IMR-90 (cell line): ENCODE results near the gene SASH1. TPM values are rescaled to one million over a fixed set of nuclear protein-coding genes. Genes with fewer than 3 reads are reported as not detected.

Experiments
- ATAC-seq: fragments of 200-7000 bp; cut with Tn5 transposase; 2 replicates; pipeline ENCODE4 v1.9.1; 2020; ENCODE audit warnings: low read depth, mild to moderate bottlenecking, moderate library complexity
- BruUV-seq: library from RNA; stranded (reverse); fragments of 400-500 nt; replicated peaks from 2 replicates; lab custom pipeline; 2021; lab: Mats Ljungman, UMichigan
- CTCF ChIA-PET: fragments of 300-600 bp; formaldehyde crosslinking; extraction: SDS; loops from one replicate; lab custom pipeline; 2021; ENCODE audit warnings: antibody characterized with exemption; lab: Yijun Ruan, JAX
- POLR2A ChIA-PET: fragments of 300-600 bp; sonication (Branson Sonifier 250); formaldehyde crosslinking; loops from one replicate; lab custom pipeline; 2022; ENCODE audit warnings: antibody characterized with exemption; ENCODE audit not compliant: unreplicated experiment; lab: Charles Lee
- DNase-seq: peaks from one replicate; pipeline ENCODE4 v3.0.0; 2013
- H2AFZ ChIP-seq: replicated peaks from 2 replicates; pipeline ENCODE3; 2013; ENCODE audit warnings: low read length, mild to moderate bottlenecking; ENCODE audit not compliant: poor library complexity
- H2AK5ac ChIP-seq: 2 replicates; pipeline ENCODE4 v1.6.1; 2013; ENCODE audit warnings: low read depth, low read length, inconsistent platforms
- H2AK9ac ChIP-seq: replicated peaks from 2 replicates; pipeline ENCODE3; 2013; ENCODE audit warnings: mild to moderate bottlenecking, low read depth, low read length, moderate library complexity; ENCODE audit not compliant: poor library complexity
- H2BK120ac ChIP-seq: 2 replicates; pipeline ENCODE4 v1.6.1; 2013; ENCODE audit warnings: low read depth, low read length, inconsistent platforms
- H2BK15ac ChIP-seq: 3 replicates; pipeline ENCODE4 v1.6.1; 2013; ENCODE audit warnings: low read depth, low read length, inconsistent platforms
- H2BK20ac ChIP-seq: 2 replicates; pipeline ENCODE4 v1.6.1; 2013; ENCODE audit warnings: low read depth, mild to moderate bottlenecking, inconsistent platforms, low read length, moderate library complexity
- H2BK5ac ChIP-seq: 2 replicates; pipeline ENCODE4 v1.6.1; 2013; ENCODE audit warnings: mild to moderate bottlenecking, low read depth, low read length, inconsistent platforms; ENCODE audit not compliant: poor library complexity, severe bottlenecking
- H3K14ac ChIP-seq: replicated peaks from 2 replicates; pipeline ENCODE4 v1.6.1; 2013; ENCODE audit warnings: low read depth, low read length, inconsistent platforms
- H3K18ac ChIP-seq: 2 replicates; pipeline ENCODE4 v1.6.1; 2013; ENCODE audit warnings: low read depth, low read length, control low read depth
- H3K23ac ChIP-seq: 2 replicates; pipeline ENCODE4 v1.6.1; 2013; ENCODE audit warnings: low read depth, low read length, inconsistent platforms
- H3K27ac ChIP-seq: 2 replicates; pipeline ENCODE4 v1.5.1; 2013; ENCODE audit warnings: mild to moderate bottlenecking, control low read depth, low read length; ENCODE audit not compliant: insufficient read depth
- H3K27me3 ChIP-seq: 2 replicates; pipeline ENCODE4 v1.6.1; 2013; ENCODE audit warnings: low read length; ENCODE audit not compliant: control insufficient read depth, insufficient read depth
- H3K36me3 ChIP-seq: 2 replicates; pipeline ENCODE4 v1.6.1; 2013; ENCODE audit warnings: low read length, mixed read lengths; ENCODE audit not compliant: control insufficient read depth, insufficient read depth
- H3K4ac ChIP-seq: 2 replicates; pipeline ENCODE4 v1.6.1; 2013; ENCODE audit warnings: low read depth, low read length, inconsistent platforms
- H3K4me1 ChIP-seq: 2 replicates; pipeline ENCODE4 v1.6.1; 2013; ENCODE audit warnings: low read length, mixed read lengths; ENCODE audit not compliant: control insufficient read depth, insufficient read depth
- H3K4me2 ChIP-seq: 2 replicates; pipeline ENCODE4 v1.6.1; 2013; ENCODE audit warnings: low read depth, mild to moderate bottlenecking, control low read depth, low read length, moderate library complexity
- H3K4me3 ChIP-seq: 2 replicates; pipeline ENCODE4 v1.5.1; 2013; ENCODE audit warnings: low read depth, mild to moderate bottlenecking, control low read depth, low read length, moderate library complexity; ENCODE audit not compliant: insufficient read depth
- H3K56ac ChIP-seq: 2 replicates; pipeline ENCODE4 v1.6.1; 2013; ENCODE audit warnings: low read length, inconsistent platforms; ENCODE audit not compliant: insufficient read depth; ENCODE audit errors: extremely low read depth
- H3K79me1 ChIP-seq, 2 experiments: 2 replicates each; pipeline ENCODE4 v1.6.1; 2013; ENCODE audit warnings: low read length in 2 of 2, inconsistent platforms in 1 of 2, low read depth in 1 of 2
- H3K9ac ChIP-seq: 2 replicates; pipeline ENCODE4 v1.6.1; 2013; ENCODE audit warnings: low read depth, low read length, control low read depth
- H3K9me1 ChIP-seq: 2 replicates; pipeline ENCODE4 v1.6.1; 2013; ENCODE audit warnings: low read length, inconsistent platforms; ENCODE audit not compliant: insufficient read depth
- H3K9me3 ChIP-seq: 2 replicates; pipeline ENCODE4 v1.6.1; 2013; ENCODE audit warnings: low read length; ENCODE audit not compliant: control insufficient read depth, insufficient read depth
- H4K20me1 ChIP-seq: 2 replicates; pipeline ENCODE4 v1.6.1; 2013; ENCODE audit warnings: low read length, inconsistent platforms; ENCODE audit not compliant: insufficient read depth
- H4K5ac ChIP-seq: 2 replicates; pipeline ENCODE4 v1.6.1; 2013; ENCODE audit warnings: mild to moderate bottlenecking, low read depth, low read length, control low read depth
- H4K8ac ChIP-seq, 2 experiments: 2 replicates each; pipeline ENCODE4 v1.6.1; 2013; ENCODE audit warnings: low read depth in 2 of 2, low read length in 2 of 2, control low read depth in 1 of 2, inconsistent platforms in 1 of 2
- H4K91ac ChIP-seq: 2 replicates; pipeline ENCODE4 v1.6.1; 2013; ENCODE audit warnings: low read depth, low read length, inconsistent platforms; ENCODE audit not compliant: insufficient read depth
- BHLHE40 ChIP-seq: fragments of 150-350 bp; IDR thresholded peaks from 2 replicates; pipeline ENCODE4 v1.6.1; 2016; ENCODE audit warnings: mild to moderate bottlenecking, low read depth, low read length
- CEBPB ChIP-seq: IDR thresholded peaks from 2 replicates; pipeline ENCODE4 v1.6.1; 2012; ENCODE audit warnings: low read depth, low read length, improper control_type of control experiment
- CHD1 ChIP-seq: IDR thresholded peaks from 2 replicates; pipeline ENCODE4 v1.6.1; 2012; ENCODE audit warnings: low read depth, low read length, improper control_type of control experiment
- FOS ChIP-seq: fragments of 150-350 bp; IDR thresholded peaks from 2 replicates; pipeline ENCODE4 v1.6.1; 2016; ENCODE audit warnings: low read depth, low read length
- MAFK ChIP-seq: IDR thresholded peaks from 2 replicates; pipeline ENCODE4 v1.6.1; 2012; ENCODE audit warnings: low read depth, low read length, improper control_type of control experiment
- MAZ ChIP-seq: IDR thresholded peaks from 2 replicates; pipeline ENCODE4 v1.6.1; 2012; ENCODE audit warnings: low read depth, mild to moderate bottlenecking, low read length, improper control_type of control experiment, moderate library complexity, borderline replicate concordance
- POLR2A ChIP-seq: IDR thresholded peaks from 2 replicates; pipeline ENCODE4 v1.6.1; 2012; ENCODE audit warnings: mild to moderate bottlenecking, low read depth, low read length
- RAD21 ChIP-seq: IDR thresholded peaks from 2 replicates; pipeline ENCODE4 v1.6.1; 2012; ENCODE audit warnings: low read length, improper control_type of control experiment
- RCOR1 ChIP-seq: IDR thresholded peaks from 2 replicates; pipeline ENCODE4 v1.6.1; 2012; ENCODE audit warnings: mild to moderate bottlenecking, low read length, improper control_type of control experiment; ENCODE audit not compliant: insufficient replicate concordance
- RFX5 ChIP-seq: IDR thresholded peaks from 2 replicates; pipeline ENCODE4 v1.8.0; 2012; ENCODE audit warnings: low read depth, mild to moderate bottlenecking, low read length, moderate library complexity
- SMC3 ChIP-seq: fragments of 150-350 bp; IDR thresholded peaks from 2 replicates; pipeline ENCODE4 v1.6.1; 2016; ENCODE audit warnings: low read depth, mild to moderate bottlenecking, antibody characterized with exemption, low read length, moderate library complexity
- USF2 ChIP-seq: fragments of 150-350 bp; IDR thresholded peaks from 2 replicates; pipeline ENCODE4 v1.6.1; 2017; ENCODE audit warnings: mild to moderate bottlenecking, antibody characterized with exemption, low read length, low read depth
- WGBS, 2 experiments: methylation state at CpG; one replicate each; pipeline versions ENCODE4 v1.1.5 to v1.1.7; 2013; ENCODE audit warnings: missing lambda C conversion rate in 2 of 2; ENCODE audit not compliant: insufficient read length in 1 of 2; ENCODE audit errors: extremely low coverage in 2 of 2; 5-methylcytosine and 5-hydroxymethylcytosine counted together
- dilution Hi-C: fragments of 300-500 bp; cut with HindIII; formaldehyde crosslinking; loops from one replicate; pipeline ENCODE4 v1.14.3; 2018; ENCODE audit warnings: low sequenced_read_pairs; ENCODE audit not compliant: unreplicated experiment
- in situ Hi-C: fragments of 300-500 bp; cut with MboI; formaldehyde crosslinking; loops from 3 replicates; pipeline ENCODE4 v1.14.3; 2019; ENCODE audit warnings: low sequenced_read_pairs, inconsistent platforms, mixed read lengths
- intact Hi-C: fragments of 100-400 bp; cut with micrococcal nuclease; formaldehyde crosslinking; loops from 2 replicates; pipeline ENCODE4 v1.10.0; 2022
- polyA plus RNA-seq, 3 experiments: library from polyadenylated mRNA; depleted of rRNA; stranded (reverse); fragments of >200 nt; gene quantifications; 2 replicates each; pipeline ENCODE4 v1.2.3, GENCODE V29; 2012; ENCODE audit warnings: low replicate concordance in 1 of 3
- total RNA-seq: library from RNA; depleted of rRNA; stranded (reverse); fragments of >200 nt; gene quantifications from 2 replicates; pipeline ENCODE4 v1.2.3, GENCODE V29; 2012
- TF ChIP-seq, protein P1 (sequence below): conservative IDR thresholded peaks from 2 replicates; pipeline ENCODE4 v1.5.1; 2012; ENCODE audit warnings: mild to moderate bottlenecking, low read depth, low read length, improper control_type of control experiment
- TF ChIP-seq, protein P2 (sequence below): fragments of 150-350 bp; IDR thresholded peaks from 2 replicates; pipeline ENCODE4 v1.6.1; 2016; ENCODE audit warnings: low read depth, mild to moderate bottlenecking, low read length, moderate library complexity, borderline replicate concordance

The SASH1 gene
- total and polyA plus RNA-seq, 2 of the 4 experiments (the other 2 are of a cell fraction): 11.6 to 16.5 TPM

DNA sequence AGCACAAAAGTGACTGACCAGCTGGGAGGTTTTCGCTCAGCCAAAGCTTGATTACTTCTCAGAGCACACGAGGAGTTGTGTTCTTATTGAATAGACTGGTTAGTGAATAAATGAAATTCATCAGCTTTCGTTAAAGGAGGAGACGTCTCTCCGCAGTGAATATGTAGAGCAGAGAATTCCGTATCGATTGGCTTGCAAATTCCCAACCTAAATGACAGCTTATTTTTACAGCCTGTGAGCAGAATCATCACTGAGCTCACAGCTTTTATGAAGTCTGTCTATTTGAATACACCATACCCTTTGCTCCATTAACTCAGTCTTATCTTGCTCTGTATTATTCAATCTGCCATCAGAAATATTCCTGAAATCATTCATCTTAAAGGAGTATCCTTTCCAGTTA is 192.7 kb downstream of the SASH1 start:
- no peak overlapping the region for H2AK9ac ChIP-seq
- H4K5ac ChIP-seq: no peak overlapping the region
- no peak overlapping the region for H3K14ac ChIP-seq
- in situ Hi-C loops (no loop called here), dilution Hi-C loops (no loop called here), intact Hi-C loops (no loop called here)
- no peaks in the 10 kb centered on the region for H3K27me3 ChIP-seq
- no peak overlapping the region for H2AK5ac ChIP-seq
- H2BK5ac ChIP-seq: peak overlapping the region; percentile 71
- peak overlapping the region; percentile 42; the same call in 1 of the 2 replicates for H2BK20ac ChIP-seq
- ATAC-seq (no peak), DNase-seq (no peak)
- no peak for TF ChIP-seq RCOR1
- TF ChIP-seq RAD21: no peak
- no peak for TF ChIP-seq MAZ
- TF ChIP-seq CEBPB: no peak
- no peak for TF ChIP-seq FOS
- TF ChIP-seq, protein P1, sequence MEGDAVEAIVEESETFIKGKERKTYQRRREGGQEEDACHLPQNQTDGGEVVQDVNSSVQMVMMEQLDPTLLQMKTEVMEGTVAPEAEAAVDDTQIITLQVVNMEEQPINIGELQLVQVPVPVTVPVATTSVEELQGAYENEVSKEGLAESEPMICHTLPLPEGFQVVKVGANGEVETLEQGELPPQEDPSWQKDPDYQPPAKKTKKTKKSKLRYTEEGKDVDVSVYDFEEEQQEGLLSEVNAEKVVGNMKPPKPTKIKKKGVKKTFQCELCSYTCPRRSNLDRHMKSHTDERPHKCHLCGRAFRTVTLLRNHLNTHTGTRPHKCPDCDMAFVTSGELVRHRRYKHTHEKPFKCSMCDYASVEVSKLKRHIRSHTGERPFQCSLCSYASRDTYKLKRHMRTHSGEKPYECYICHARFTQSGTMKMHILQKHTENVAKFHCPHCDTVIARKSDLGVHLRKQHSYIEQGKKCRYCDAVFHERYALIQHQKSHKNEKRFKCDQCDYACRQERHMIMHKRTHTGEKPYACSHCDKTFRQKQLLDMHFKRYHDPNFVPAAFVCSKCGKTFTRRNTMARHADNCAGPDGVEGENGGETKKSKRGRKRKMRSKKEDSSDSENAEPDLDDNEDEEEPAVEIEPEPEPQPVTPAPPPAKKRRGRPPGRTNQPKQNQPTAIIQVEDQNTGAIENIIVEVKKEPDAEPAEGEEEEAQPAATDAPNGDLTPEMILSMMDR: no peak
- TF ChIP-seq BHLHE40: no peak
- TF ChIP-seq MAFK: no peak
- TF ChIP-seq USF2: no peak
- no peak for TF ChIP-seq CHD1
- TF ChIP-seq RFX5: no peak
- TF ChIP-seq POLR2A: no peak
- TF ChIP-seq, protein P2, sequence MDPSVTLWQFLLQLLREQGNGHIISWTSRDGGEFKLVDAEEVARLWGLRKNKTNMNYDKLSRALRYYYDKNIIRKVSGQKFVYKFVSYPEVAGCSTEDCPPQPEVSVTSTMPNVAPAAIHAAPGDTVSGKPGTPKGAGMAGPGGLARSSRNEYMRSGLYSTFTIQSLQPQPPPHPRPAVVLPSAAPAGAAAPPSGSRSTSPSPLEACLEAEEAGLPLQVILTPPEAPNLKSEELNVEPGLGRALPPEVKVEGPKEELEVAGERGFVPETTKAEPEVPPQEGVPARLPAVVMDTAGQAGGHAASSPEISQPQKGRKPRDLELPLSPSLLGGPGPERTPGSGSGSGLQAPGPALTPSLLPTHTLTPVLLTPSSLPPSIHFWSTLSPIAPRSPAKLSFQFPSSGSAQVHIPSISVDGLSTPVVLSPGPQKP: no peak
- TF ChIP-seq SMC3: no peak
- H3K18ac ChIP-seq: peak overlapping the region; percentile 33; the same call in 1 of the 2 replicates
- H3K27ac ChIP-seq: no peak overlapping the region
- H3K9me1 ChIP-seq: peaks cover 48% of the 10 kb centered on the region
- H3K4me2 ChIP-seq: no peak overlapping the region
- H3K36me3 ChIP-seq: peaks cover 58% of the 10 kb centered on the region
- no peak overlapping the region; the same call in 1 of the 2 replicates for H3K23ac ChIP-seq
- H3K4me1 ChIP-seq: peaks cover 27% of the 10 kb centered on the region
- no peak overlapping the region for H2AFZ ChIP-seq
- no peaks in the 10 kb centered on the region for H4K20me1 ChIP-seq
- no peaks in the 10 kb centered on the region for H3K9me3 ChIP-seq
- peak overlapping the region; percentile 39; the same call in 1 of the 2 replicates for H3K4ac ChIP-seq
- peak overlapping the region; percentile 47; the same call in 1 of the 2 replicates for H2BK120ac ChIP-seq
- ChIA-PET POLR2A (no interaction called here), CTCF (interaction anchor here (1.7 kb wide), 1 partner anchor 8 kb away, joined by 4 read pairs; no protein-coding TSS in a partner anchor)
- WGBS, 2 experiments: no CpG with 5 or more reads among the region's 7 CpGs
- H2BK15ac ChIP-seq: no peak overlapping the region; the same call in 2 of the 3 replicates
- H3K4me3 ChIP-seq: no peak overlapping the region
- H4K8ac ChIP-seq: no peak overlapping the region
- no peak overlapping the region for H3K9ac ChIP-seq
- no TSS peak for BruUV-seq
- peaks cover 40 to 65% of the 10 kb centered on the region in 2 experiments for H3K79me1 ChIP-seq
- H4K91ac ChIP-seq: no peak overlapping the region
- H3K56ac ChIP-seq: no peak overlapping the region
